GM18907 (cell line): Measurements from ENCODE around the gene ATP5MG.
"Not testable (repeated sequence)": the region's sequence is repeated elsewhere in the genome, so short reads cannot be mapped to it uniquely, and the experiment has no call there.

Experiments used
- ATAC-seq: cut with Tn5 transposase; IDR thresholded peaks from one replicate; pipeline ENCODE4 v1.9.1; 2021; ENCODE audit warnings: mild to moderate bottlenecking, moderate library complexity; ENCODE audit not compliant: unreplicated experiment

ATP5MG gene

DNA sequence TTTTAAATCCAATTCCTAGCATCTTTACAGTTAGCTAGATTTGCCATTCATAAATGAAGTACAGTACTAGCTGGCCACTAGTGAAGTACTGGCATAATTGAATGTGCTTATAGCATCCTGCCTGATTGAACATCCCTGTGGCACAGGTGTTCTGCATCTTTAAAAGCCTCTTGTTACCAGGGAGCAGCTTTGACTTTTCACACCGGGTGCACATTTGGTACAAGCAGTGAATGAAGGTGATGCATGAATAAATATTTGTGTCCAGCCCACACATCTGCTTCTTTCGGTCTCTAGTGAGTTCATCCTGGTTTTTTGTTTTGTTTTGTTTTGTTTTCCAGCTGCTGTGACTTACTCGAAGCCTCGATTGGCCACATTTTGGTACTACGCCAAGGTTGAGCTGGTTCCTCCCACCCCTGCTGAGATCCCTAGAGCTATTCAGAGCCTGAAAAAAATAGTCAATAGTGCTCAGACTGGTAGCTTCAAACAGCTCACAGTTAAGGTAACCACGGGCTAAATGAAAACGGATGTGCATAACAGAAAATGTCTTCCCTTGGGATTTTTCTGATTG is 5.3 kb downstream of the ATP5MG start:
- ATAC-seq: no peak

DNA sequence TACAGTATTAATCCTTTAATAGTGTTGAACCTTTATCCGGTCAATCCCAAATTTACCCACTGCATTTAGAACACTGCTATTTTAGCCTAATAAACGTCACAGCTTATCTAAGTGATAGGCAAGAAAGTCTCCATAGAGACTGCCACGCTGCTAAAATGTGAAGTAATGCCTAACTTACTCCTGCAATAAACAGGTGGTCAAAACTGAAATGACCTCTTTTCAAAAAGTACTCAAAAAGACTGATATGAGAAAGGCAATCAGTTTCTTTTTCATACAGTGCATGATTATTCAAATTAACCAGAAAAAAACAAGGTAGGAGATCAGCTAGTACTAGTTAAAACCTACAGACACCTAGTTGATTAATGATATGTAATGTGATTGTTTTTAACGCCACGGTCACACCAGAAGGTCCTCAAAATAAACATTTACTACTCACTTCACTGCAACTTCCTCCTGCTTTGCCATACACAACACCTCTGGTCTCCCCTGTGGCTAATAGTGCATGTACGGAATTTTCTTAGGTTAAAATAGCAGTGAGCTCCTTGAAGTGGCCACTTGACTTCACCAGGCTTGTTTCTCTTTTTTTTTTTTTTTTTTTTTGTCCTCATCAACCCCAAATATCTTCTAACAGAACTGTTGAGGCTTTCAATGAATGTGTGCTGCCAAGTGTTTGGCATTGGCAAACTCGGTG is 8.8 kb downstream of the ATP5MG start:
- ATAC-seq: peak; percentile 48

DNA sequence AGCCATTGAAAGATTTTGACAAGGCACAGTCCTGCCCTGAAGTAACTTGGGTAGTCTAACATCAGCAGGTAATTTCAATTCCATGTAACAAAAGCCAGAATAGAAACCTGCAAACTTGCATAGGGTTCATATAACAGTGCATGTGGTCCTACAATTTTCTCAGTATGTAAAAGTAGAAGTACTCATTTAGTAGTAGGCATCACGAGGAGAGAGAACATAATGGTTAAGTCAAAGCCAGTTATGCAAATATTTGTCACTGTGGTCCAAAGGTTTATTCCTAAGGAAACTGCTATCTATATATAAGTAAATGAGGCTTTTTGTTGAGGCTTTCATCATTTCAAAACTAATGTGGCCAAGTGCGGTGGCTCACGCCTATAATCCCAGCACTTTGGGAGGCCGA is 10.1 kb downstream of the ATP5MG start:
- ATAC-seq: no peak

DNA sequence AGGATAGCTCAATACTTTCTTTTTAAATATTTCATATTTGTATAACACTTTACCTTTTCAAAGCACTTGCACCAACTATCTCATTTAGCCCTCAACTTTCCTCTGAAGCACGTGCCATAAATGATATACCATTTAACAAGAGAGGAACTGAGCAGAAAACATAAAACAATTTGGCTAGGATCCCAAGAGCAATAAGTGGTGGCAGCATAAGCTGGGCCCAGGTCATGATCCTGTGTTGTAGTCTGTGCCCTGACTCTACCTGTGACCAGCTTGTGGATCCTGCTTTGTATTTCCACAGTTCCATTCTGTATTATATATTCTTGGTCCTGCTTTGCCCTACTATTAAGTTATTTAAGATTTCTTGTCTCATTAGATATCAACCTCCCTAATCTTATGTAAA is 11.5 kb downstream of the ATP5MG start:
- ATAC-seq: no peak

DNA sequence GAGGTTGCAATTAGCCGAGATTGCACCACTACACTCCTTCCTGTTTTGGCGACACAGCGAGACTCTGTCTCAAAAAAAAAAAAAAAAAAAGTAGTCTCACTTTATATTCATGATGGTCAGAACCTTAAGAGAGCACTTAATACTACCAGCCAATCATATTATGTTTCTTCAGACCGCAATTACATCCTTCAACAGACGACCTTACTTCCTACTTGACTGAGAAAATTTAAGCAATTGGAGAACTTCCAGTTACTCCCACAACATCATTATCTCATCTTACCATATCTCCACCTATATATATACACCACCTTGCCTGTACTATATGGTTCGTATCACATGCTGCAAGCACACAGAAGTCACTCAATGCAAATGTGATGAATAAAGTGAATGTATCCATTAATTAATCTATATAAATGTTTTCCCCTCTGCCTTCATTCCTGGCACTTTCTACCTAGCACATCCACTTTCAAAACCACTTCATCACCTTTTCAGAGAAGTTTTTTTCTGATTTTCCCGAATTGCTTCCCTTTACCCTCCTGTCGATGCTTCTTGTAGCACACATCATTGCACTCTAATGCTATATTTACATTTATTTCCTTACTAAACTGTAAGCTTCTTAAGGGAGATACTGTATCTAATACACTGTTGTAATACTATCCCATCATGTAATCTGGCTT is 13.8 kb downstream of the ATP5MG start:
- no peak for ATAC-seq

DNA sequence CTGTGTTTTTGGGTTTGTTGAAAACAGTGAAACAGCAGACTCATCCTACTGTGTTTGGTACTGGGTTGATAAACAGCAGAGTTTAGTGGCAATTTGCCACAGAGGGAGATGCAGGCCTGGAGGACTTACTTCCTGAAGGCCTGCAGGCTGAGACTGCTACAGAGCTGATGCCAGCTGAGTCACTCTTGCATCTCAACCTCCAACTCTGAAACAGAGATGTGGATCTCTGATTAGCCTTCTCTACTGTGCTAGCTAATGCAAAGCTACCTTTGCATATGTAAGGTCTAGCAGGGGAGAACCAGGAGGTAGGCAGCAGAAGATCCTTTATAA is 14.3 kb downstream of the ATP5MG start:
- no peak for ATAC-seq

DNA sequence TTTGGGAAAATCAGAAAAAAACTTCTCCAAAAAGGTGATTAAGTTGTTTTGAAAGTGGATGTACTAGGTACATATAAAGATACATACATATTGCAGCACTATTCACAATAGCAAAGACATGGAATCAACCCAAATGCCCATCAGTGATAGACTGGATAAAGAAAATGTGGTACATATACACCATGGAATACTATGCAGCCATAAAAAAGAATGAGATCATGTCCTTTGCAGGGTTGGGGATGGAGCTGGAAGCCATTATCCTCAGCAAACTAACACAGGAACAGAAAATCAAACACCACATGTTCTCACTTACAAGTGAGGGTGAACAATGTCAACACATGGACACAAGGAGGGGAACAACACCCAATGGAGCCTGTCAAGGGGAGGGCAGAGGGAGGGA is 15.5 kb downstream of the ATP5MG start:
- not testable (repeated sequence) for ATAC-seq

DNA sequence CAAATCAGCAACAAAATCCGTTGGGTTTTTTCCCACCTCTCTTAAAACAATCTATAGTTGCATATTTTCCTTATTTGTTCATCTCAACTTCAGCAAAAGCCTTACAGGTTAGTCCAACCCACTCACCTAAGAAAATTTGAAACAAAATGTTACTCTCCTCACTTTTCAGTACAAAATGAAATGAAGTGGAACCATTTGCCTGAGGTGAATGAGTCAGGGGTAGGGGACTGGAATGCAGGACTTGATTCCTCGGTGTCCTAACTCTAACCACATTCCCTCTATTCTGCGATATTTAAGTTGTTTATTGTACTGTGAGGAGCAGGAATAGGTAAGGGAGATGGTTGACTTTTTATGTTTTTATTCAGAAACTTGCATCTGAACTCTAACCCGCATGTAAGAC is 16.4 kb downstream of the ATP5MG start:
- ATAC-seq: no peak

DNA sequence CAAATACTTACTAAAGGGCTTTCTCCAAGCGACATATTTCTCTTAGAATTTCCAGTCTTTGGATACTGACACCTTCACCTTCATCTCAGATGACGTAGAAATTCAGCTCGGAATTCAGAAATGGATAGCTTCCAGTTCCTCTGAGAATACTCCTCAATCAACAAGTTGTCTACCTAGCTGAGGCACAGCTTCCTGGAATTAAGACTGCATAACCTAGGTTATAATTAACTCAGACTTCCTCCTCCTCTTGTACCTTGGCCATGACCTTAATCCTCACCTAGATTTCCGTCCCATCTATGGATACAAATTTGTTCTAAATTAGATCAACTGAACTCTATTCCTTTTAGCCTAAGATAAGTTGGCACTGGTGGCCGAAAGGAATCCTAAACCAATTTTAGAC is 17.4 kb downstream of the ATP5MG start:
- ATAC-seq: no peak

DNA sequence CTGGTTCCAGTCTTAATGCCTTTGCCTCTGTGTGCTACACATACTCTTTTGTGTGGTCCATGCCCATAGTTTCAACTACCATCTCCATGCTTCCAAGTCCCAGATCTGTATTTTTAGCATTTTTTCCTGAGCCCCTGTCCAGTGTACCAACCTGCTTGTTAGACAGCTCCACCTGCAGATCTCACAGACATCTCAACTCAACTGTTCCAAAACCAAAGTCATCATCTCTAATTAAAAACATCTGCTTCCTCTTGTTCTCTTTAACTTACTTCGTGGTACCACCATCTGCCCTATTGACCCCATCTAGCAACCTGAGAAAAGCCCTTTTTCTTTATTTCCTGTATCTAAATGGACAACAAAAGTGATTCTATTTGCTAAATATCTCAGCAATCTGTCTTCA is 26.3 kb downstream of the ATP5MG start:
- no peak for ATAC-seq

DNA sequence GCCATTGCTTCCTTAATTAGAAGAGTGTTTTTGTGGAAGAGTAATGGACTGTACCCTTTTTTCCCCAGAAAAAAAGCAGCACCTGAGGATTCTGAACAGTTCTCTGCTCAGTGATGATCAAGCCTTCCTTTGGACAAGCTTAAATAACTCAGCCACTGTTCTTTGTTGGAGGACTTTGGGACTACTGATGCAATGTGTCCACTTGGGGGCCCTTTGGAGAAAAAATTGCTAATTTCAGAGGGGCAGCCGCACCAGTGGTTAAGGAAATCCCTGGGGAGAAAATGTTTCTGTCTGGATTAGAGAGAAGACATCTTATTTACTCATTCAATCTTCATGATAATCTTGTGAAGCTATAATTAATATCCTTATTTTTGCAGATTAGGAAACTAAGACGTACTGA is 29.6 kb downstream of the ATP5MG start:
- ATAC-seq: no peak

DNA sequence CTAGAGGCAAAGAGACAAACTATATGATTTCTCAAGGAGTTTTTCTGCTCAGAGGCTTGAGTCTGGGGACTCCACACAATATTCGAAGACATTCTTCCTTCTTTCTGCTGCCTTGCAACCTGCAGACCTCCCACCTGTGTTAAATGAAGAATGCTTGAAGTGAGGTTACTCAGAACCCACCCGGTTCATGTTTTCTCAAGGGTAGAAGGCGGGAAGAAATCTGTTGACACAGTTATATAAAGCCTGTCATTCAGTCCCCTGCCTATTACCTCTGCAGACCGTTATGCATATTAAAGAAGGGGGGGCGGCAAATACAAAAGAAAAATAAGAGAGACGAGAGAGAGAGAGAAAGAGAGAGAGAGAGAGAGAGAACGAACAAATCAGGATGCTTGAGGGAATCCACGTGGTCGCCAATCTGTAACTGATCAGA is 32.7 kb downstream of the ATP5MG start:
- no peak for ATAC-seq

DNA sequence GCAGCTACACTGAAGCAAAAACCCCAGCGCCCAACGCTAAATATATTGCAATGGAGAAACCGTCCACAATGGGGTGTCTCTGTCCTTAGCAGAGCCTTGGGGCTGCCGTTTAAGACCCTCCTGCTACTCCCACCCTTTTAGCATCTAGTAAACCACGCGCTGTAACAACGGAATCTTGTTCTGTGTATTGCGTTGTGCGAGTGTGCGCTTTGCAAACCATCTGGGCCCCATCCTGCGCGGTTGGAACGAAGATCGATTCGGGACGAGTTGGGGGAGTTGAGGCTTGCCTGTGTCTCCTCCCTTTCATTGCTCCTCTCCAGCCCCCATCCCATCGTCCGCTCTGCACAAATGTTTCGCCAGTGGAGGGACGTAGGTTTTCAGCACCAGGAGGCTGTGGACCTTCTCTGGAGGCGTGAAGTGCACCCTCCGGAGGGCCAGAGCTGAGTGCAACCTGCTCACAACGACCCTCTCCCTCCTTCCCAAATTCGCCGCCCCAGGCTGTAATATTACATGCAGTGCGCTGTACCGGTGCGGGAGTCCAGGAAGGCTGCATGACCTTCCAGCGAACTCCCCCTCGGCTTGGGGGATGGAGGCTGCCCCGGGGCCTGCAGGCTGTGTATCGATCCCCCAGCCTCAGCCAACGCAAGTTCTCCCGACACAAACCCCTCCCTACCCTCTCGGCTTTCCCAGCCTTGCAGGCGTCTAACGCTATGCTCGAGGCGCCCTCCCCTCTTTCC is 33.3 kb downstream of the ATP5MG start:
- no peak for ATAC-seq

DNA sequence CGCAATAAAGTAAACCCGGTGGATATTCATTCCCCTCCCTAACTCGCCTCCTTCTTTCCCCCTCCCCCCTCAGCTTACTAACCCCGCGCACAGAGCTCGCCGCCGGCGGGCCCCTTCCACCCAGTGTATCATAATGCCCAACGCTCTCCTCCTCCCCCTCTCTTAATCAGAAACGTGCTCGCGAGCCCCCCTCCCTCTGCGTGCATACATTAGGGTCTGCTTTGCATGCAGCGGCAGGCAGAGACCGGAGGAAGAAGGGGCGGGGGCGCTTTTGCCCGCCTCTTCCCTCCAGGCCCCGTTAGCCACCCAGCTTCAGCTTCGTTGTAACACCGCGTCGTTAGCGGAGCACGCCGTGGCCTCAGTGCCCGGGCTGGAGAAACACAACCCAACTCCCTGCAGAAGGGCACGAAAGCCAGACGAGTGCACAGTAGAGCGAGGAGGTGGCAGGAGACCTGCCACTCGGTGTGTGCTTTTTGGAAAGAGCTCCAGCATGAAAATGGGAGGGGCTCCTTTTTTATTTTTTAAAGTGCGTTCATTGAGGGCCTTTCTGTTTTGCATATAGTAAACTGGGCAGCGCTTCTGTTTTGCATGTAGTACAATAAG is 34.0 kb downstream of the ATP5MG start:
- ATAC-seq: peak; percentile 21

DNA sequence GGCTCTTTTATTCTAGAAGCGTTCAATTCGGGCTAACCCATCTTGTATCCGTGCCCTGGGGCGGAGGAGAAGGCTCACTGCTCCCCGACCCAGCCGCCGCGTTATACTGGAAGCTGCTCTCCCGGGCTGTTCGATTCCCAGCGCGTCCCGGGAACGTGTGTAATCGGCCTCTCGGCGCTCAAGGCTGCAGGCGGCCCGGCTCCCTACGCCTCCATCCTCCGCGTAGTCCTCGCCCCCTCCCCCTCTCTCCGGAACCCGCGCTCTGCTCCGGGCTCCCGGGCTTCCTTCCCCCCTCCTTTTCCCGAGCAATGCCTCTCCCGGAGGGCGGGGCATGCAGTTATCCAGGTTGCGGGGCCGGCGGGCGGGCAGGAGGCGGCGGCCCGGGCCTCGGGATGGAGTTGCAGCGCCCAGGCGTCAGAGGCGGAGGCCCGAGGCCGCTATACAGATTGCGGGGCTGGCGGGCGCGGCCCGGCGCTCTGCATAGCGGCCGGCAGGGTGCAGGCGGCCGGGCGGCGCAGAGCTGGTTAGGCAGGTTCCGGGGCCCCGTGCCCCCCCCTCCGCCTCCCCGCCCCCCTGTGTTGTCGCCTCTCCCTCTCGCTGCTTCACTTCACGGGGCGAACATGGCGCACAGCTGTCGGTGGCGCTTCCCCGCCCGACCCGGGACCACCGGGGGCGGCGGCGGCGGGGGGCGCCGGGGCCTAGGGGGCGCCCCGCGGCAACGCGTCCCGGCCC is 34.7 kb downstream of the ATP5MG start, which contains the start of gene KMT2A:
Gene KMT2A (plus strand): TSS at position 600 of the 732 bp plus-strand sequence. CDS start 21 bp downstream, at position 621.
- ATAC-seq: peak; percentile 63

DNA sequence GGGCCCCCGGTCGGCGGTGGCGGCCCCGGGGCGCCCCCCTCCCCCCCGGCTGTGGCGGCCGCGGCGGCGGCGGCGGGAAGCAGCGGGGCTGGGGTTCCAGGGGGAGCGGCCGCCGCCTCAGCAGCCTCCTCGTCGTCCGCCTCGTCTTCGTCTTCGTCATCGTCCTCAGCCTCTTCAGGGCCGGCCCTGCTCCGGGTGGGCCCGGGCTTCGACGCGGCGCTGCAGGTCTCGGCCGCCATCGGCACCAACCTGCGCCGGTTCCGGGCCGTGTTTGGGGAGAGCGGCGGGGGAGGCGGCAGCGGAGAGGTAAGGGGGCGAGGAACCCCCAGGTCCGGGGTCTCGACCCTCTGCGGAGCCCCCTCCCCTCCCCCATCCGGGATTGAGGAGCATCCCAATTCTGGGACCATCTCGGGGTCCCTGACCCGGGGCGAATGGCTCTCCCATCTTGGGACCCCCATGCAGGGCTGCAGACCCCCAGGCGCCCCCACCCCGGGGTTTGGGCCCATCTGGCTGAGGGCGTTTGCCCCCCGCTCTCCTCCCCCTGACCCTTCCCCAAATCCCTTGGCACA is 35.3 kb downstream of the ATP5MG start:
- peak; percentile 20 for ATAC-seq

DNA sequence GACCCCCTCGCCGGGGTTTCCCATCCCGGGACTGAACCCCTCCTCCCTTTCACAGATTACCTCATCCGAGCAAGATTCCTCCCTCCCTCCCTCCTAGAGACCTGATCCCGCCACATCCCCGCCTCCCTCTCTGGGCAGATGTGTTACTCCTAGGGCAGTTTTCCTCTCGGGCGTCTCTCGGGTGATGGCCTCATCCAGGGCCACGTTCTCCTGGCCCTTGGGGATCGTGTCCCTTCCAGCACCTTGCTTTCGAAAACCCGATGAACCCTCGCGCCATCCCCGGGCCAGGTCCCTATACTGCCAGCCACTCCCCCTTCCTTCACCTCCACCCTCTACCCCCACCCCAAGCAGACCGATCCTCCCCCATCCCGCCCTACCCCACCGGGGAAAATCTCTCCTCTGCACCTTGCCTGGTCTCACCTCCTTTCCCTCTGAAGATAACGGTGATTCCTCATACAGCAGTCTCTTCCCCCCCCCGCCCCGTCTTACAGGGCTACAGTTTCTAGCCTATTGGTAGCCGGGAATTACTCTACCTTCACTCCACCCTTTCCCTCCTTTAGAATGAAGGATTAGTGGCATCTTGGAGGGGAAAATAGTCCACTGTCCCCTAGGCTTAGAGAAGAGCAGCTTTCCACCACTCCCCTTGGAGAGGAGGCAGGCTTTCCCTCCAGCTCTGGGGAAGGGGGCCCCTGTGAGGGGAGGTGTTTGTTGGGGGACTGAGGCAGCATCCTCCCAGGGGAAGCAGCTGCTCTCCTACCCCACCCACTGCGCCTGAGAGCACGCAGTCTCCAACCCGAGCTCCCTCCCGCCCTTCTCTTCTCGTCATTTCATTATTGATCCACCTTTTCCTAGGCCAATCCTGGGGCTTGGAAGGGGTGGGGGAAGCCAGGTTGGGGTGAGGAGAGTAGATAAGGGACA is 36.1 kb downstream of the ATP5MG start:
- ATAC-seq: no peak

DNA sequence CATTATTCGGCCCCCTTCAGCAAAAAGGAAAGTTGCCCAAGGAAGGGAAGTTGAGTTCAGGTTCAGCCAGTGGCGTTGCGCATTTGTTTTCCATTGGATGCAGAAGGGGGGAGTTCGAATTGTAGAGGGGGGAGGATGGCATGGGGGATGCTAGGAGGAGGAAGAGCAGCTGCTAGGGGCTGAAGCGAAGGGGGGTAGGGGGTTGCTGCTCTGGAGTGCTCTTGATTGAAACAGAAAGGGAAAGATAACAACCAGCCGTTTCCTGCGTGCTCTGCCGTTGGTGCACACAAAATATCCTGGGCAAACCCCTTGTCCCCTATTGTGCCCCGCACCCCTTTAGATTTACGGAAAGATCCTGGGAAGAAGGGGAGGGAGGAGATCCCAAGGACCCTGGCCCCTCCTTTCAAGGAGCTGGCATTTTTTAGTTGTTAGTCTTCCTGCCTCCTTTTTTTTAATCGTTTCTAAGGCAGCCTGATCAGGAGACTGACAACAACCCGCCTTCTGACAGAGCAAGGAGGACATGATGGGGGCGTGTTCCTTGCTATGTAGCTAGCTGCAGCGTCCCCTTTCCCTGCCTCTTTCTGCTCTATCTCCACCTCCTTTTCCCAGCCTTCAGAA is 37.0 kb downstream of the ATP5MG start:
- ATAC-seq: no peak

DNA sequence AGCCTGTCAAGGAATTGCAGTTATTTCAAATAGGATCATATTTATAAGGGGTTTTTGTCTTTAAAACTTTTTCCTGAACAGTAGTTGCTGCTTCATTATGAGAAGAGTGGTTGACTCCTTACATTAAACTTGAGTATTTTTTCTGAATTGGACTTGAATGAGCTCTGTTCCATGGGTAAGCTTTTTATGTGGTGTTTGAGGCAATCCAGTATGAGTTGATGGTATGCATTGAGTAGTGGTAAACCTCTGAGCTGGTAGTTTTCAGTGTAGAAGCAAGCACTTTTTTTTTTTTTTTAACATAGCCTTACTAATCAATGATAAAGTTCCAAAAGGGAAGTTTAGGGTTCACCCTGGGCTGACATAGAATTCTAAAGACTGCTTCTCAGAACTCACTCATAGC is 38.2 kb downstream of the ATP5MG start:
- ATAC-seq: no peak
